Stomach (tissue), 4 donors: Measurements from ENCODE around the gene DDX18.

Source experiments
- POLR2A ChIP-seq, 4 donors: fragments of 450-650 bp; IDR thresholded peaks; one replicate each; pipeline ENCODE4 v1.6.1; 2016; ENCODE audit warnings: antibody characterized with exemption in 4 of 4, control low read depth in 2 of 4, mild to moderate bottlenecking in 1 of 4, moderate library complexity in 1 of 4
- POLR2AphosphoS5 ChIP-seq, 3 donors: sonication (generic); formaldehyde crosslinking; IDR thresholded peaks; one replicate each; pipeline ENCODE4 v1.6.1; 2016; ENCODE audit warnings: antibody characterized with exemption in 3 of 3
- TF ChIP-seq, protein P1 (sequence below), 7 experiments: fragments of 450-650 bp in 4 of 7; fragments of 200-600 bp in 3 of 7; sonication (generic) in 3 of 7; IDR thresholded peaks; one replicate each; pipeline ENCODE4 v1.5.1; 2016 to 2019; ENCODE audit warnings: antibody characterized with exemption in 7 of 7, control low read depth in 2 of 7, mild to moderate bottlenecking in 1 of 7

DNA sequence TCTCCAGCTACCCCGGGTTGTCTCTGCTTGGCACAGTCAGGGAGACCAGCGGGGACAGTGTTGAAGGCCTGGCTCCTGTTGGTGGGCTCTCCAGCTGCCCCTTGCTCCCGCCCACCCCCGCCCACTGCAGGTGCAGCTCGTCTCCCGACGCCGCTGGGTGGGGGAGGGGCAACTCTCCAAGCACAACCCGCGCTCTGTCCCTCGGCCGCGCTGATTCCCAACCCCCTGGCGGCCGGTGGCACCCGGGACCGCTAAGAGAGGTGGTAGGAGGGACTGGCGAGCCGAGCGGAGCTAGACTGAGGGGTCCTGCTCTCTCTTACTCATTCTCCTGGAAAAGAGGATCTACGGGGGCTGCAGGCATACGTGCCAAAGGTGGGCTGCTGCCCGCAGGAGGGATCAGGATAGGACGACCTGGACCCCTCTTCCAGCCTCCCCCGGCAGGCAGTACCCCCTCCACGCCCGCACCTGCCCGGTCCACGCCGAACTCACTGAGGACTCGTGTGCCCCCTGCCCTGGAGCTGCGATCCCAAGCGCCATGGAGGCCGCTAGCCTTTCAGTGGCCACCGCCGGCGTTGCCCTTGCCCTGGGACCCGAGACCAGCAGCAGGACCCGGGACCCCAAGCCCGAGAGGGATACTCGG, 44.5 kb downstream of the DDX18 start:
- TF ChIP-seq POLR2AphosphoS5 (IDR thresholded peaks at IDR 0.05) = no peak
- TF ChIP-seq, protein P1, sequence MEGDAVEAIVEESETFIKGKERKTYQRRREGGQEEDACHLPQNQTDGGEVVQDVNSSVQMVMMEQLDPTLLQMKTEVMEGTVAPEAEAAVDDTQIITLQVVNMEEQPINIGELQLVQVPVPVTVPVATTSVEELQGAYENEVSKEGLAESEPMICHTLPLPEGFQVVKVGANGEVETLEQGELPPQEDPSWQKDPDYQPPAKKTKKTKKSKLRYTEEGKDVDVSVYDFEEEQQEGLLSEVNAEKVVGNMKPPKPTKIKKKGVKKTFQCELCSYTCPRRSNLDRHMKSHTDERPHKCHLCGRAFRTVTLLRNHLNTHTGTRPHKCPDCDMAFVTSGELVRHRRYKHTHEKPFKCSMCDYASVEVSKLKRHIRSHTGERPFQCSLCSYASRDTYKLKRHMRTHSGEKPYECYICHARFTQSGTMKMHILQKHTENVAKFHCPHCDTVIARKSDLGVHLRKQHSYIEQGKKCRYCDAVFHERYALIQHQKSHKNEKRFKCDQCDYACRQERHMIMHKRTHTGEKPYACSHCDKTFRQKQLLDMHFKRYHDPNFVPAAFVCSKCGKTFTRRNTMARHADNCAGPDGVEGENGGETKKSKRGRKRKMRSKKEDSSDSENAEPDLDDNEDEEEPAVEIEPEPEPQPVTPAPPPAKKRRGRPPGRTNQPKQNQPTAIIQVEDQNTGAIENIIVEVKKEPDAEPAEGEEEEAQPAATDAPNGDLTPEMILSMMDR (IDR thresholded peaks at IDR 0.05) = no peak
- no peak for TF ChIP-seq POLR2A (IDR thresholded peaks at IDR 0.05)
